Uterus (tissue), 2 donors: ENCODE data around the gene TRDMT1.

ENCODE experiments used
- CTCF ChIP-seq, 4 experiments: fragments of 200-600 bp in 2 of 4; fragments of 450-650 bp in 2 of 4; sonication (generic) in 2 of 4; IDR thresholded peaks; one replicate each; pipeline ENCODE4 v1.5.1; 2016 to 2019; ENCODE audit warnings: antibody characterized with exemption in 4 of 4, mild to moderate bottlenecking in 2 of 4, moderate library complexity in 1 of 4
- POLR2A ChIP-seq, 2 donors: fragments of 450-650 bp; IDR thresholded peaks; one replicate each; pipeline ENCODE4 v1.6.1; 2016; ENCODE audit warnings: antibody characterized with exemption in 2 of 2, mild to moderate bottlenecking in 1 of 2, moderate library complexity in 1 of 2

DNA sequence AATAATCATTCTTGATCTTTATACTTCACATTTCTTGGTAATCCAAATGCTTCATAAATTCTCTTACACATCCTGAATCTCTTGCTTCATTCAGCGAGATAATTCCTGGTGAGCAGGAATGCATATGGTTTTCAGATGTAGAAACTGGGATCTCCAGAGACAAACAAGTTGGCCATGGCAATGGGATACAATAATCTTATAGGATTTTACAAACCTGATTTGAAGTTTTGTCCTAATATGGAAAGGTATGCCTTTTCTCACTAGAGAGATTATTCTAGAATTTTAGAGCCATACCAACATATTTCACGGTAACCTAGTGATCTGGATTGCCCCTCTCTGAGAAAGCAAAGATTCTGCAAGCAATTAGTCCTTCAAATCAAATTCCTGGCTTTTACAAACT, 13.1 kb upstream of the TRDMT1 start:
- TF ChIP-seq CTCF (IDR thresholded peaks at IDR 0.05) (no peak), POLR2A (IDR thresholded peaks at IDR 0.05) (no peak)
